IMR-90 (cell line): Measurements from ENCODE around the gene MLF2. TPM values are rescaled to one million over a fixed set of nuclear protein-coding genes. Genes with fewer than 3 reads are reported as not detected.
A peak's percentile ranks its signal among the peaks of the same experiment; 100 is the strongest.

Source experiments
- ATAC-seq: fragments of 200-7000 bp; cut with Tn5 transposase; 2 replicates; pipeline ENCODE4 v1.9.1; 2020; ENCODE audit warnings: low read depth, mild to moderate bottlenecking, moderate library complexity
- BruUV-seq: library from RNA; stranded (reverse); fragments of 400-500 nt; replicated peaks from 2 replicates; lab custom pipeline; 2021; lab: Mats Ljungman, UMichigan
- CTCF ChIA-PET: fragments of 300-600 bp; formaldehyde crosslinking; extraction: SDS; loops from one replicate; lab custom pipeline; 2021; ENCODE audit warnings: antibody characterized with exemption; lab: Yijun Ruan, JAX
- POLR2A ChIA-PET: fragments of 300-600 bp; sonication (Branson Sonifier 250); formaldehyde crosslinking; loops from one replicate; lab custom pipeline; 2022; ENCODE audit warnings: antibody characterized with exemption; ENCODE audit not compliant: unreplicated experiment; lab: Charles Lee
- DNase-seq: peaks from one replicate; pipeline ENCODE4 v3.0.0; 2013
- H2AFZ ChIP-seq: replicated peaks from 2 replicates; pipeline ENCODE3; 2013; ENCODE audit warnings: low read length, mild to moderate bottlenecking; ENCODE audit not compliant: poor library complexity
- H2AK5ac ChIP-seq: 2 replicates; pipeline ENCODE4 v1.6.1; 2013; ENCODE audit warnings: low read depth, low read length, inconsistent platforms
- H2AK9ac ChIP-seq: replicated peaks from 2 replicates; pipeline ENCODE3; 2013; ENCODE audit warnings: mild to moderate bottlenecking, low read depth, low read length, moderate library complexity; ENCODE audit not compliant: poor library complexity
- H2BK120ac ChIP-seq: 2 replicates; pipeline ENCODE4 v1.6.1; 2013; ENCODE audit warnings: low read depth, low read length, inconsistent platforms
- H2BK15ac ChIP-seq: 3 replicates; pipeline ENCODE4 v1.6.1; 2013; ENCODE audit warnings: low read depth, low read length, inconsistent platforms
- H2BK20ac ChIP-seq: 2 replicates; pipeline ENCODE4 v1.6.1; 2013; ENCODE audit warnings: low read depth, mild to moderate bottlenecking, inconsistent platforms, low read length, moderate library complexity
- H2BK5ac ChIP-seq: 2 replicates; pipeline ENCODE4 v1.6.1; 2013; ENCODE audit warnings: mild to moderate bottlenecking, low read depth, low read length, inconsistent platforms; ENCODE audit not compliant: poor library complexity, severe bottlenecking
- H3K14ac ChIP-seq: replicated peaks from 2 replicates; pipeline ENCODE4 v1.6.1; 2013; ENCODE audit warnings: low read depth, low read length, inconsistent platforms
- H3K18ac ChIP-seq: 2 replicates; pipeline ENCODE4 v1.6.1; 2013; ENCODE audit warnings: low read depth, low read length, control low read depth
- H3K23ac ChIP-seq: 2 replicates; pipeline ENCODE4 v1.6.1; 2013; ENCODE audit warnings: low read depth, low read length, inconsistent platforms
- H3K27ac ChIP-seq: 2 replicates; pipeline ENCODE4 v1.5.1; 2013; ENCODE audit warnings: mild to moderate bottlenecking, control low read depth, low read length; ENCODE audit not compliant: insufficient read depth
- H3K27me3 ChIP-seq: 2 replicates; pipeline ENCODE4 v1.6.1; 2013; ENCODE audit warnings: low read length; ENCODE audit not compliant: control insufficient read depth, insufficient read depth
- H3K36me3 ChIP-seq: 2 replicates; pipeline ENCODE4 v1.6.1; 2013; ENCODE audit warnings: low read length, mixed read lengths; ENCODE audit not compliant: control insufficient read depth, insufficient read depth
- H3K4ac ChIP-seq: 2 replicates; pipeline ENCODE4 v1.6.1; 2013; ENCODE audit warnings: low read depth, low read length, inconsistent platforms
- H3K4me1 ChIP-seq: 2 replicates; pipeline ENCODE4 v1.6.1; 2013; ENCODE audit warnings: low read length, mixed read lengths; ENCODE audit not compliant: control insufficient read depth, insufficient read depth
- H3K4me2 ChIP-seq: 2 replicates; pipeline ENCODE4 v1.6.1; 2013; ENCODE audit warnings: low read depth, mild to moderate bottlenecking, control low read depth, low read length, moderate library complexity
- H3K4me3 ChIP-seq: 2 replicates; pipeline ENCODE4 v1.5.1; 2013; ENCODE audit warnings: low read depth, mild to moderate bottlenecking, control low read depth, low read length, moderate library complexity; ENCODE audit not compliant: insufficient read depth
- H3K56ac ChIP-seq: 2 replicates; pipeline ENCODE4 v1.6.1; 2013; ENCODE audit warnings: low read length, inconsistent platforms; ENCODE audit not compliant: insufficient read depth; ENCODE audit errors: extremely low read depth
- H3K79me1 ChIP-seq, 2 experiments: 2 replicates each; pipeline ENCODE4 v1.6.1; 2013; ENCODE audit warnings: low read length in 2 of 2, inconsistent platforms in 1 of 2, low read depth in 1 of 2
- H3K9ac ChIP-seq: 2 replicates; pipeline ENCODE4 v1.6.1; 2013; ENCODE audit warnings: low read depth, low read length, control low read depth
- H3K9me1 ChIP-seq: 2 replicates; pipeline ENCODE4 v1.6.1; 2013; ENCODE audit warnings: low read length, inconsistent platforms; ENCODE audit not compliant: insufficient read depth
- H3K9me3 ChIP-seq: 2 replicates; pipeline ENCODE4 v1.6.1; 2013; ENCODE audit warnings: low read length; ENCODE audit not compliant: control insufficient read depth, insufficient read depth
- H4K20me1 ChIP-seq: 2 replicates; pipeline ENCODE4 v1.6.1; 2013; ENCODE audit warnings: low read length, inconsistent platforms; ENCODE audit not compliant: insufficient read depth
- H4K5ac ChIP-seq: 2 replicates; pipeline ENCODE4 v1.6.1; 2013; ENCODE audit warnings: mild to moderate bottlenecking, low read depth, low read length, control low read depth
- H4K8ac ChIP-seq, 2 experiments: 2 replicates each; pipeline ENCODE4 v1.6.1; 2013; ENCODE audit warnings: low read depth in 2 of 2, low read length in 2 of 2, control low read depth in 1 of 2, inconsistent platforms in 1 of 2
- H4K91ac ChIP-seq: 2 replicates; pipeline ENCODE4 v1.6.1; 2013; ENCODE audit warnings: low read depth, low read length, inconsistent platforms; ENCODE audit not compliant: insufficient read depth
- FOS ChIP-seq: fragments of 150-350 bp; IDR thresholded peaks from 2 replicates; pipeline ENCODE4 v1.6.1; 2016; ENCODE audit warnings: low read depth, low read length
- MAFK ChIP-seq: IDR thresholded peaks from 2 replicates; pipeline ENCODE4 v1.6.1; 2012; ENCODE audit warnings: low read depth, low read length, improper control_type of control experiment
- MXI1 ChIP-seq: IDR thresholded peaks from 2 replicates; pipeline ENCODE4 v1.6.1; 2012; ENCODE audit warnings: low read depth, mild to moderate bottlenecking, low read length, moderate library complexity, borderline replicate concordance
- WGBS, 2 experiments: methylation state at CpG; one replicate each; pipeline versions ENCODE4 v1.1.5 to v1.1.7; 2013; ENCODE audit warnings: missing lambda C conversion rate in 2 of 2; ENCODE audit not compliant: insufficient read length in 1 of 2; ENCODE audit errors: extremely low coverage in 2 of 2; 5-methylcytosine and 5-hydroxymethylcytosine counted together
- dilution Hi-C: fragments of 300-500 bp; cut with HindIII; formaldehyde crosslinking; loops from one replicate; pipeline ENCODE4 v1.14.3; 2018; ENCODE audit warnings: low sequenced_read_pairs; ENCODE audit not compliant: unreplicated experiment
- in situ Hi-C: fragments of 300-500 bp; cut with MboI; formaldehyde crosslinking; loops from 3 replicates; pipeline ENCODE4 v1.14.3; 2019; ENCODE audit warnings: low sequenced_read_pairs, inconsistent platforms, mixed read lengths
- intact Hi-C: fragments of 100-400 bp; cut with micrococcal nuclease; formaldehyde crosslinking; loops from 2 replicates; pipeline ENCODE4 v1.10.0; 2022
- polyA plus RNA-seq, 3 experiments: library from polyadenylated mRNA; depleted of rRNA; stranded (reverse); fragments of >200 nt; gene quantifications; 2 replicates each; pipeline ENCODE4 v1.2.3, GENCODE V29; 2012; ENCODE audit warnings: low replicate concordance in 1 of 3
- total RNA-seq: library from RNA; depleted of rRNA; stranded (reverse); fragments of >200 nt; gene quantifications from 2 replicates; pipeline ENCODE4 v1.2.3, GENCODE V29; 2012
- TF ChIP-seq, protein P1 (sequence below): fragments of 150-350 bp; IDR thresholded peaks from 2 replicates; pipeline ENCODE4 v1.6.1; 2017; ENCODE audit warnings: mild to moderate bottlenecking, antibody characterized with exemption, low read length, low read depth

The MLF2 gene
- total and polyA plus RNA-seq, 2 of the 4 experiments (the other 2 are of a cell fraction), result 236 to 403 TPM

DNA sequence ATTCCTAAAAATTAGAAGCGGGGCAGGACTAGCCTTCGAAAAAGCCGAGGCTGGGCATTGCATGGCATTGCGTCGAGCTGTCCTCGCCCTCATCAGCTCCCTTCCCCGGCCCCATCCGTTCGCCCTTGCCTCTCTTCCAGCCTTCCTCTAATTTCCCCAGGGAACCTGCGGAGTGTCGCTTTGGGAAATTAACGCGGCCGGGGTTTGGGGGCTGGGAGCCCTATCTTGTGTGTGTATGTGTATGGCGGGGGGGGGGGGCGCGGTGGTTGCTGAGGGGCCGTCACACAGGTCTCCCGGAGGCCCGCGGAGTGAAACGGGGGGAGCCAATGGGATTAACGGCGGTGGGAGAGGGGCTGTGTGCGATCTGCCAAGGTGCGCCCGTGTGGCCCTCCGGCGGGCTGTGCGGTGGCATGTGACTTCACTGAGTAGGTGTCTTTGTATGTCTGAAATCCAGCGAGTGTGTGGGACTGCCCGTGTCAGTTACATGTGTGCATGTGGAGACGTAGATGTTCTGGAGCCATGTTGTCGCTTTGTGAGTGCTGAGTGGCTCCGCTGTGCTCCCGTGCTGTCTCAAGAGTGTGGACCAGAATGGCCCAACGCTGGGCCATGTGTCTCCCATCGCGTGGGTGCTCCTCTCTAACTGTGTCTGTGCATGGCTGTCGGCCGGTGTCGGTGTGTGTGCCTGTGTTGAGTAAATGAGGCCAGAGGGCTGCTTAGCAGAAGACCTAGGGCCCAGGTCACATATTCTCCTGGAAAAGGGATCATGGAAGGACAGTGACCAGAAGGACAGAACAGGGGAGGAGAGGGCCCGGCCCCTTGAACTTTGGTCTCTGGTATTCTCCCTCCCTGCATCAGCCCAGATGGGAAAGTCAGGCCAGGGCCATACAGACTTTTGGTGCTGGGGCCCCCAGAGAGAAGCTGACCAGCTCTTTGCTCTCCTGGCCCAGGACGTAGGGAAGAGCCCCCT lies 14.7 kb upstream of the MLF2 start:
- in situ Hi-C loops, result no loop called here
- 1% methylated on average over 24 of the region's 44 CpGs; no CpG with 5 or more reads in 1 of the 2 experiments for WGBS, 2 experiments
- Histone ChIP-seq H4K8ac (peak overlapping the region in 1 of 2 experiments; percentile 48; a peak in 3 of 4 replicates), H2BK15ac (no peak overlapping the region), H3K79me1 (peaks cover 23 to 66% of the 10 kb centered on the region in 2 experiments), H3K14ac (peak overlapping the region; percentile 90), H3K23ac (peak overlapping the region; percentile 97), H3K27me3 (no peaks in the 10 kb centered on the region), H2AFZ (peak overlapping the region; percentile 85), H4K20me1 (peaks cover 35% of the 10 kb centered on the region), H2AK9ac (peak overlapping the region; percentile 98), H3K36me3 (peaks cover 17% of the 10 kb centered on the region), H3K4me3 (peak overlapping the region; percentile 67), H2BK20ac (no peak overlapping the region), H3K9me1 (peaks cover 23% of the 10 kb centered on the region), H3K18ac (peak overlapping the region; percentile 49), H2AK5ac (peak overlapping the region; percentile 78), H3K27ac (peak overlapping the region; percentile 79), H3K4ac (peak overlapping the region; percentile 93), H4K91ac (peak overlapping the region; percentile 74), H3K9ac (peak overlapping the region; percentile 73), H3K56ac (peak overlapping the region; percentile 79), H4K5ac (peak overlapping the region; percentile 52), H3K9me3 (no peaks in the 10 kb centered on the region), H2BK5ac (peak overlapping the region; percentile 59), H2BK120ac (no peak overlapping the region), H3K4me2 (peak overlapping the region; percentile 95), H3K4me1 (peaks cover 24% of the 10 kb centered on the region)
- DNase-seq (peak; percentile 33), ATAC-seq (no peak)
- ChIA-PET POLR2A (interaction anchor here (0.6 to 2.5 kb wide), 6 partner anchors 7 to 255 kb away, joined by 3 to 21 read pairs (median 6); partner anchors contain the start of genes GPR162 and MLF2), CTCF (interaction anchor here (0.6 to 3.2 kb wide), 5 partner anchors 13 to 57 kb away, joined by 3 to 27 read pairs (median 3); partner anchors contain the start of genes CD4 and MLF2)
- TF ChIP-seq FOS (no peak), MXI1 (peak; percentile 93), MAFK (no peak)
- TF ChIP-seq, protein P1, sequence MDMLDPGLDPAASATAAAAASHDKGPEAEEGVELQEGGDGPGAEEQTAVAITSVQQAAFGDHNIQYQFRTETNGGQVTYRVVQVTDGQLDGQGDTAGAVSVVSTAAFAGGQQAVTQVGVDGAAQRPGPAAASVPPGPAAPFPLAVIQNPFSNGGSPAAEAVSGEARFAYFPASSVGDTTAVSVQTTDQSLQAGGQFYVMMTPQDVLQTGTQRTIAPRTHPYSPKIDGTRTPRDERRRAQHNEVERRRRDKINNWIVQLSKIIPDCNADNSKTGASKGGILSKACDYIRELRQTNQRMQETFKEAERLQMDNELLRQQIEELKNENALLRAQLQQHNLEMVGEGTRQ, result peak; percentile 44; the same call in 1 of the 2 replicates
- intact Hi-C loops, result loop anchor here (10.0 kb wide), 1 partner anchor 153 kb away; no protein-coding TSS in a partner anchor
- BruUV-seq, result no TSS peak
- dilution Hi-C loops, result no loop called here
